HL-60 (cell line): Measurements from ENCODE around the gene MAP7D3.

ENCODE experiments used
- DNase-seq, 2 experiments: peaks; one replicate each; pipeline ENCODE4 v3.0.0-alpha.2; 2010 to 2020; ENCODE audit warnings: low read depth in 1 of 2, low spot score in 1 of 2
- H3K27ac ChIP-seq: fragments of 250-450 bp; sonication (Bioruptor Pico); replicated peaks from 2 replicates; pipeline ENCODE4 v1.5.1; 2020; ENCODE audit warnings: mild to moderate bottlenecking, moderate library complexity
- H3K27me3 ChIP-seq: fragments of 250-450 bp; sonication (Bioruptor Pico); 2 replicates; pipeline ENCODE4 v1.5.1; 2021; ENCODE audit warnings: mild to moderate bottlenecking, moderate library complexity; ENCODE audit not compliant: insufficient read depth, poor library complexity, severe bottlenecking
- H3K4me3 ChIP-seq: replicated peaks from 2 replicates; pipeline ENCODE4 v1.5.1; 2011; ENCODE audit warnings: mild to moderate bottlenecking, control low read depth, low read length; ENCODE audit not compliant: insufficient read depth
- GABPA ChIP-seq: IDR thresholded peaks from 2 replicates; pipeline ENCODE4 v1.6.1; 2012; ENCODE audit warnings: low read depth
- POLR2AphosphoS5 ChIP-seq: IDR thresholded peaks from 2 replicates; pipeline ENCODE4 v1.6.1; 2012; ENCODE audit warnings: low read depth
- SPI1 ChIP-seq: IDR thresholded peaks from 2 replicates; pipeline ENCODE4 v1.6.1; 2012; ENCODE audit warnings: low read depth, mild to moderate bottlenecking, borderline replicate concordance
- TF ChIP-seq, protein P1 (sequence below): IDR thresholded peaks from 2 replicates; pipeline ENCODE4 v1.6.1; 2012; ENCODE audit warnings: low read depth; ENCODE audit not compliant: insufficient replicate concordance
- TF ChIP-seq, protein P2 (sequence below): IDR thresholded peaks from one replicate; pipeline ENCODE4 v1.5.1; 2011; ENCODE audit warnings: low read length, control low read depth, inconsistent platforms; ENCODE audit not compliant: insufficient read depth

The MAP7D3 gene

DNA sequence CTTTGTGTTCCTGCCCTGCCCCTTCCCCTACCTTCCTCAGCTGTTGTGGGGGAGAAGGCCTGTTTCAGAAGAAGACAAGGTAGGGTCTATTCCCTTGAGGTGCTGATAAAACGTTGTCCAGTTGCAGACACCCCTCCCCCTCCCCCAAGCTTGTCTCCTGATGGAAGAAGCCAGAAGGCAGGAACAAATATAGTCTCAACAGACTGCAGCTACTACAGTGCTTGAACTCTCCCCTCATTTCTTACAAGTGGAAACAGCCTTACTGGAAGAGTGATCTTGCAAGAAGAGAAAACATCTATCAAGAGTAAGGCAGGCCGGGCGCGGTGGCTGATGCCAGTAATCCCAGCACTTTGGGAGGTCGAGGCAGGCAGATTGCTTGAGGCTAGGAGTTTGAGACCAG is 11.0 kb upstream of the MAP7D3 start:
- no peak for DNase-seq
- H3K4me3 ChIP-seq = no peak overlapping the region
- no peaks in the 10 kb centered on the region for H3K27me3 ChIP-seq
- TF ChIP-seq, protein P1, sequence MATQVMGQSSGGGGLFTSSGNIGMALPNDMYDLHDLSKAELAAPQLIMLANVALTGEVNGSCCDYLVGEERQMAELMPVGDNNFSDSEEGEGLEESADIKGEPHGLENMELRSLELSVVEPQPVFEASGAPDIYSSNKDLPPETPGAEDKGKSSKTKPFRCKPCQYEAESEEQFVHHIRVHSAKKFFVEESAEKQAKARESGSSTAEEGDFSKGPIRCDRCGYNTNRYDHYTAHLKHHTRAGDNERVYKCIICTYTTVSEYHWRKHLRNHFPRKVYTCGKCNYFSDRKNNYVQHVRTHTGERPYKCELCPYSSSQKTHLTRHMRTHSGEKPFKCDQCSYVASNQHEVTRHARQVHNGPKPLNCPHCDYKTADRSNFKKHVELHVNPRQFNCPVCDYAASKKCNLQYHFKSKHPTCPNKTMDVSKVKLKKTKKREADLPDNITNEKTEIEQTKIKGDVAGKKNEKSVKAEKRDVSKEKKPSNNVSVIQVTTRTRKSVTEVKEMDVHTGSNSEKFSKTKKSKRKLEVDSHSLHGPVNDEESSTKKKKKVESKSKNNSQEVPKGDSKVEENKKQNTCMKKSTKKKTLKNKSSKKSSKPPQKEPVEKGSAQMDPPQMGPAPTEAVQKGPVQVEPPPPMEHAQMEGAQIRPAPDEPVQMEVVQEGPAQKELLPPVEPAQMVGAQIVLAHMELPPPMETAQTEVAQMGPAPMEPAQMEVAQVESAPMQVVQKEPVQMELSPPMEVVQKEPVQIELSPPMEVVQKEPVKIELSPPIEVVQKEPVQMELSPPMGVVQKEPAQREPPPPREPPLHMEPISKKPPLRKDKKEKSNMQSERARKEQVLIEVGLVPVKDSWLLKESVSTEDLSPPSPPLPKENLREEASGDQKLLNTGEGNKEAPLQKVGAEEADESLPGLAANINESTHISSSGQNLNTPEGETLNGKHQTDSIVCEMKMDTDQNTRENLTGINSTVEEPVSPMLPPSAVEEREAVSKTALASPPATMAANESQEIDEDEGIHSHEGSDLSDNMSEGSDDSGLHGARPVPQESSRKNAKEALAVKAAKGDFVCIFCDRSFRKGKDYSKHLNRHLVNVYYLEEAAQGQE = no peak
- no peak for TF ChIP-seq GABPA
- TF ChIP-seq, protein P2, sequence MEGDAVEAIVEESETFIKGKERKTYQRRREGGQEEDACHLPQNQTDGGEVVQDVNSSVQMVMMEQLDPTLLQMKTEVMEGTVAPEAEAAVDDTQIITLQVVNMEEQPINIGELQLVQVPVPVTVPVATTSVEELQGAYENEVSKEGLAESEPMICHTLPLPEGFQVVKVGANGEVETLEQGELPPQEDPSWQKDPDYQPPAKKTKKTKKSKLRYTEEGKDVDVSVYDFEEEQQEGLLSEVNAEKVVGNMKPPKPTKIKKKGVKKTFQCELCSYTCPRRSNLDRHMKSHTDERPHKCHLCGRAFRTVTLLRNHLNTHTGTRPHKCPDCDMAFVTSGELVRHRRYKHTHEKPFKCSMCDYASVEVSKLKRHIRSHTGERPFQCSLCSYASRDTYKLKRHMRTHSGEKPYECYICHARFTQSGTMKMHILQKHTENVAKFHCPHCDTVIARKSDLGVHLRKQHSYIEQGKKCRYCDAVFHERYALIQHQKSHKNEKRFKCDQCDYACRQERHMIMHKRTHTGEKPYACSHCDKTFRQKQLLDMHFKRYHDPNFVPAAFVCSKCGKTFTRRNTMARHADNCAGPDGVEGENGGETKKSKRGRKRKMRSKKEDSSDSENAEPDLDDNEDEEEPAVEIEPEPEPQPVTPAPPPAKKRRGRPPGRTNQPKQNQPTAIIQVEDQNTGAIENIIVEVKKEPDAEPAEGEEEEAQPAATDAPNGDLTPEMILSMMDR = no peak
- TF ChIP-seq POLR2AphosphoS5 = no peak
- no peak for TF ChIP-seq SPI1
- no peak overlapping the region for H3K27ac ChIP-seq

DNA sequence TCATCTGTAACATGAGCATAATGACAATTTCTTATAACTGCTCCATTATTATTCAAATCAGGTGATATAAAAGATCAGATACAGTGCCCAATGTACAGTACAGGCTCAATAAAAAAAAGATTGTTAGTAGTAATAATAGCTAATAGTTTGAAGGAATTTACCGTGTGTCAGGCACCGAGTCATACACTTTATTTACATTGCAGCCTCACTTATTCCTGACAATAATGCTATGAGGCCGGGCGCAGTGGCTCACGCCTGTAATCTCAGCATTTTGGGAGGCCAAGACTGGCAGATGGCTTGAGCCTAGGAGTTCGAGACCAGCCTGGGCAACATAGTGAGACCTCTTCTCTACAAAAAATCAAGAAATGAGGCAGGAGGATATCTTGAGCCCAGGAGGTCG is 10.1 kb upstream of the MAP7D3 start:
- H3K27ac ChIP-seq = no peak overlapping the region
- TF ChIP-seq, protein P1 = no peak
- TF ChIP-seq SPI1 = no peak
- TF ChIP-seq, protein P2 = no peak
- no peak for TF ChIP-seq POLR2AphosphoS5
- TF ChIP-seq GABPA = no peak
- H3K4me3 ChIP-seq = no peak overlapping the region
- H3K27me3 ChIP-seq = no peaks in the 10 kb centered on the region
- DNase-seq = no peak

DNA sequence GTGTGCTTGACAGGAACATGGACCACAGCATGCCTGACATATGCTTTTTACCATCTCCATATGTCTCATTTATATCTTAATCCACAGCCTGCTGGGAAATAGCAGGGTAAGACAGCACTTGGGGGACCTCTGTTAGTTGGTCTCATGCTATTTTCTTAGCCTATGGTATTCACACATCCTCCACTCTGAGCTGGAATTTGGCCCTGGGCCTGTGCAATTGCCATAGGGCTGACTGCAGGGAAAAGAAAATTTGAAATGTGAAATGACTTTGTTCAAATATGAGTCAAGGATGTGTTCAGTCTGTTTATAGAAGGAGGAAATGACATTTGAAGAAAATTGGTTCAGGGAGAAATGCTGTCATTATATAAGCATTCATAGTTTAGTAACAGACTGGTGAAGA is 9.6 kb upstream of the MAP7D3 start:
- no peak for TF ChIP-seq POLR2AphosphoS5
- TF ChIP-seq, protein P1 = no peak
- TF ChIP-seq, protein P2 = no peak
- TF ChIP-seq SPI1 = no peak
- no peak for TF ChIP-seq GABPA
- no peaks in the 10 kb centered on the region for H3K27me3 ChIP-seq

More for the DNA sequence above, 9.6 kb upstream of the MAP7D3 start:
- no peak overlapping the region for H3K27ac ChIP-seq
- DNase-seq = no peak
- H3K4me3 ChIP-seq = no peak overlapping the region
